B cell (primary cell): ENCODE data around the gene BRD1. TPM values are rescaled to one million over a fixed set of nuclear protein-coding genes. Genes with fewer than 3 reads are reported as not detected.

Source experiments
- ATAC-seq: fragments of 200-7000 bp; cut with Tn5 transposase; one replicate; pipeline ENCODE4 v1.10.0; 2021; ENCODE audit warnings: low read depth, mild to moderate bottlenecking, moderate number of reproducible peaks, moderate library complexity
- CTCF ChIA-PET: fragments of 350-600 bp; sonication (Branson Sonifier 250); formaldehyde crosslinking; loops from one replicate; lab custom pipeline; 2021; ENCODE audit warnings: antibody characterized with exemption, inconsistent platforms; lab: Charles Lee
- POLR2A ChIA-PET: fragments of 350-600 bp; sonication (Branson Sonifier 250); formaldehyde crosslinking; loops from one replicate; lab custom pipeline; 2021; ENCODE audit warnings: antibody characterized with exemption; lab: Charles Lee
- DNase-seq: peaks from one replicate; pipeline ENCODE4 v3.0.0; 2013
- H2AFZ ChIP-seq: 2 replicates; pipeline ENCODE4 v1.6.1; 2012; ENCODE audit warnings: mild to moderate bottlenecking, low read depth, low read length; ENCODE audit not compliant: insufficient read depth, poor library complexity, severe bottlenecking
- H3K27ac ChIP-seq, 2 donors: 1 replicate in 1 of 2; 2 replicates in 1 of 2; pipeline ENCODE4 v1.5.1; 2012 to 2013; ENCODE audit warnings: low read length in 2 of 2, mild to moderate bottlenecking in 2 of 2, moderate library complexity in 1 of 2
- H3K27me3 ChIP-seq, 4 experiments: fragments of 200-600 bp in 1 of 4; sonication (generic) in 1 of 4; replicated peaks in 1 of 4; 1 replicate in 2 of 4; 2 replicates in 2 of 4; pipeline versions ENCODE4 v1.6.1 to v1.7.0; 2013 to 2016; ENCODE audit warnings: low read length in 3 of 4, mild to moderate bottlenecking in 2 of 4, mixed read lengths in 1 of 4, moderate library complexity in 1 of 4; ENCODE audit not compliant: insufficient read depth in 4 of 4, control insufficient read depth in 3 of 4; ENCODE audit errors: control extremely low read depth in 1 of 4
- H3K36me3 ChIP-seq, 2 experiments: replicated peaks in 1 of 2; 1 replicate in 1 of 2; 2 replicates in 1 of 2; pipeline versions ENCODE4 v1.6.1 to v1.7.1; 2013; ENCODE audit warnings: low read length in 1 of 2; ENCODE audit not compliant: insufficient read depth in 2 of 2, control insufficient read depth in 1 of 2; ENCODE audit errors: control extremely low read depth in 1 of 2, extremely low read depth in 1 of 2
- H3K4me1 ChIP-seq, 2 donors: fragments of 200-600 bp in 1 of 2; sonication (generic) in 1 of 2; 1 replicate in 1 of 2; 2 replicates in 1 of 2; pipeline versions ENCODE4 v1.5.1 to v1.6.1; 2013 to 2017; ENCODE audit warnings: low read length in 2 of 2; ENCODE audit not compliant: control insufficient read depth in 2 of 2, insufficient read depth in 2 of 2
- H3K4me2 ChIP-seq: replicated peaks from 2 replicates; pipeline ENCODE3; 2012; ENCODE audit warnings: mild to moderate bottlenecking, low read depth, low read length; ENCODE audit not compliant: poor library complexity, severe bottlenecking
- H3K4me3 ChIP-seq, 5 experiments: fragments of 200-600 bp in 1 of 5; sonication (generic) in 1 of 5; 1 replicate in 3 of 5; 2 replicates in 2 of 5; pipeline versions ENCODE4 v1.5.1 to v1.7.0; 2011 to 2016; ENCODE audit warnings: low read length in 4 of 5, mild to moderate bottlenecking in 4 of 5, low read depth in 2 of 5, control low read depth in 1 of 5, moderate library complexity in 1 of 5; ENCODE audit not compliant: insufficient read depth in 1 of 5; ENCODE audit errors: control extremely low read depth in 1 of 5, extremely low read depth in 1 of 5
- H3K79me2 ChIP-seq: fragments of 200-600 bp; sonication (generic); one replicate; pipeline ENCODE4 v1.6.0; 2016; ENCODE audit warnings: low read length; ENCODE audit not compliant: control insufficient read depth, insufficient read depth
- H3K9ac ChIP-seq: fragments of 200-600 bp; sonication (generic); 2 replicates; pipeline ENCODE4 v1.6.1; 2017; ENCODE audit warnings: mild to moderate bottlenecking, low read length, moderate library complexity
- H3K9me3 ChIP-seq, 3 donors: one replicate each; pipeline versions ENCODE4 v1.6.1 to v1.7.1; 2013; ENCODE audit warnings: low read length in 2 of 3; ENCODE audit not compliant: control insufficient read depth in 2 of 3, insufficient read depth in 1 of 3; ENCODE audit errors: control extremely low read depth in 1 of 3
- H4K20me1 ChIP-seq: 2 replicates; pipeline ENCODE4 v1.6.0; 2012; ENCODE audit warnings: mild to moderate bottlenecking, low read length; ENCODE audit not compliant: insufficient read depth, control insufficient read depth, poor library complexity, severe bottlenecking
- H3K27ac Mint-ChIP-seq: one replicate; pipeline ENCODE4 v1.8.0; 2021; ENCODE audit warnings: mixed read lengths
- H3K27me3 Mint-ChIP-seq: one replicate; pipeline ENCODE4 v1.8.0; 2021; ENCODE audit warnings: mixed read lengths
- H3K4me1 Mint-ChIP-seq: one replicate; pipeline ENCODE4 v1.8.0; 2021; ENCODE audit warnings: mixed read lengths
- H3K4me3 Mint-ChIP-seq: one replicate; pipeline ENCODE4 v1.8.0; 2021; ENCODE audit warnings: mixed read lengths
- H3K9me3 Mint-ChIP-seq: one replicate; pipeline ENCODE4 v1.8.0; 2022; ENCODE audit warnings: mixed read lengths; ENCODE audit not compliant: insufficient read depth
- EZH2 ChIP-seq: IDR thresholded peaks from 2 replicates; pipeline ENCODE4 v1.6.1; 2012; ENCODE audit warnings: borderline replicate concordance, low read depth, mild to moderate bottlenecking, moderate library complexity, low read length; ENCODE audit not compliant: insufficient read depth, poor library complexity, severe bottlenecking
- WGBS: methylation state at CpG from one replicate; pipeline ENCODE4 v1.1.5; 2013; ENCODE audit warnings: missing lambda C conversion rate; ENCODE audit not compliant: insufficient coverage; 5-methylcytosine and 5-hydroxymethylcytosine counted together
- intact Hi-C: fragments of 100-400 bp; cut with micrococcal nuclease; formaldehyde crosslinking; loops from one replicate; pipeline ENCODE4 v1.10.0; 2022
- polyA plus RNA-seq: library from polyadenylated mRNA; depleted of rRNA; stranded (reverse); fragments of >200 nt; gene quantifications from 2 replicates; pipeline ENCODE4 v1.2.3, GENCODE V29; 2012
- total RNA-seq, 2 donors: library from RNA; stranded (reverse); fragments of 120-200 nt in 1 of 2; gene quantifications; 1 replicate in 1 of 2; 2 replicates in 1 of 2; pipeline versions ENCODE4 v1.2.3 to v1.2.4, GENCODE V29; 2013 to 2022
- TF ChIP-seq, protein P1 (sequence below): fragments of 200-600 bp; IDR thresholded peaks from one replicate; pipeline ENCODE4 v1.8.0; 2022; ENCODE audit warnings: antibody characterized with exemption, mild to moderate bottlenecking

The BRD1 gene
- total and polyA plus RNA-seq, 2 donors (not counting 1 experiment from before 2014, with no cell fraction given), result 16.9 to 73.3 TPM

GRCh38 chr22:49740242-49740641 lies 87.4 kb downstream of the BRD1 start:
- no peak overlapping the region for H3K4me3 ChIP-seq
- no peaks in the 10 kb centered on the region for H3K79me2 ChIP-seq
- ATAC-seq (no peak), DNase-seq (no peak)
- no peak overlapping the region for H3K4me3 Mint-ChIP-seq
- WGBS, result 89% methylated on average over 6 of the region's 7 CpGs
- no peak for TF ChIP-seq EZH2
- TF ChIP-seq, protein P1, sequence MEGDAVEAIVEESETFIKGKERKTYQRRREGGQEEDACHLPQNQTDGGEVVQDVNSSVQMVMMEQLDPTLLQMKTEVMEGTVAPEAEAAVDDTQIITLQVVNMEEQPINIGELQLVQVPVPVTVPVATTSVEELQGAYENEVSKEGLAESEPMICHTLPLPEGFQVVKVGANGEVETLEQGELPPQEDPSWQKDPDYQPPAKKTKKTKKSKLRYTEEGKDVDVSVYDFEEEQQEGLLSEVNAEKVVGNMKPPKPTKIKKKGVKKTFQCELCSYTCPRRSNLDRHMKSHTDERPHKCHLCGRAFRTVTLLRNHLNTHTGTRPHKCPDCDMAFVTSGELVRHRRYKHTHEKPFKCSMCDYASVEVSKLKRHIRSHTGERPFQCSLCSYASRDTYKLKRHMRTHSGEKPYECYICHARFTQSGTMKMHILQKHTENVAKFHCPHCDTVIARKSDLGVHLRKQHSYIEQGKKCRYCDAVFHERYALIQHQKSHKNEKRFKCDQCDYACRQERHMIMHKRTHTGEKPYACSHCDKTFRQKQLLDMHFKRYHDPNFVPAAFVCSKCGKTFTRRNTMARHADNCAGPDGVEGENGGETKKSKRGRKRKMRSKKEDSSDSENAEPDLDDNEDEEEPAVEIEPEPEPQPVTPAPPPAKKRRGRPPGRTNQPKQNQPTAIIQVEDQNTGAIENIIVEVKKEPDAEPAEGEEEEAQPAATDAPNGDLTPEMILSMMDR, result no peak
- H3K27ac ChIP-seq, result no peak overlapping the region
- no peaks in the 10 kb centered on the region for H4K20me1 ChIP-seq
- H3K9ac ChIP-seq, result no peak overlapping the region
- H3K27me3 ChIP-seq, result peaks cover 0 to 9% (median 3%) of the 10 kb centered on the region in 4 experiments
- intact Hi-C loops, result no loop called here
- no peak overlapping the region for H3K4me2 ChIP-seq
- peaks cover 22% of the 10 kb centered on the region for H3K9me3 Mint-ChIP-seq
- no peaks in the 10 kb centered on the region for H3K36me3 ChIP-seq
- no peak overlapping the region for H3K27ac Mint-ChIP-seq
- peaks cover 1 to 18% (median 7%) of the 10 kb centered on the region in 3 donors for H3K9me3 ChIP-seq
- H2AFZ ChIP-seq, result no peak overlapping the region
- ChIA-PET CTCF (no interaction called here), POLR2A (no interaction called here)
- H3K4me1 Mint-ChIP-seq, result no peaks in the 10 kb centered on the region
- H3K4me1 ChIP-seq, result no peaks in the 10 kb centered on the region
- peaks cover 44% of the 10 kb centered on the region for H3K27me3 Mint-ChIP-seq

DNA sequence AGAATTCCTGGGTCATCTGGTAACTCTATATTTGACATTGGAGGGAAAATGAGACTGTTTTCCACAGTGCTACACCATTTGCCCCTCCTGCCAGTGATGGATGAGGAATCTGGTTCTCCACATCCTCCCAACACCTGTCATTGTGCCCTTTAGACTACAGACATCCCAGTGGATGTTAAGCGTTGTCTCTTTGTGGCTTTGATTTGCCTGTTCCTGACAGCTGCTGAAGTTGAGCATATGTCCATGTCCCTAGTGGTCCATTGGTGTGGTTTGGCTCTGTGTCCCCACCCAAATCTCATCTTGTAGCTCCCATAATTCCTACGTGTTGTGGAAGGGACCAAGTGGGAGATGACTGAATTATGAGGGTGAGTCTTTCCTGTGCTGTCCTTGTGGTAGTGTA lies 88.5 kb downstream of the BRD1 start:
- ChIA-PET CTCF (no interaction called here), POLR2A (no interaction called here)
- Histone ChIP-seq H3K4me2 (no peak overlapping the region), H3K36me3 (no peaks in the 10 kb centered on the region), H3K4me3 (no peak overlapping the region), H4K20me1 (no peaks in the 10 kb centered on the region), H3K4me1 (no peaks in the 10 kb centered on the region), H2AFZ (no peak overlapping the region), H3K79me2 (no peaks in the 10 kb centered on the region), H3K9ac (no peak overlapping the region), H3K27ac (no peak overlapping the region), H3K27me3 (peaks cover 0 to 10% (median 3%) of the 10 kb centered on the region in 4 experiments), H3K9me3 (peaks cover 0 to 19% (median 1%) of the 10 kb centered on the region in 3 donors)
- H3K4me3 Mint-ChIP-seq, result no peak overlapping the region
- WGBS, result 92% methylated on average over 2 of the region's 2 CpGs
- TF ChIP-seq, protein P1, result no peak
- no peak for TF ChIP-seq EZH2
- H3K27ac Mint-ChIP-seq, result no peak overlapping the region
- no peaks in the 10 kb centered on the region for H3K4me1 Mint-ChIP-seq
- DNase-seq (no peak), ATAC-seq (no peak)
- peaks cover 45% of the 10 kb centered on the region for H3K27me3 Mint-ChIP-seq
- intact Hi-C loops, result no loop called here
- peaks cover 13% of the 10 kb centered on the region for H3K9me3 Mint-ChIP-seq
